ENCODE data around the gene PIP4P1. TPM values are rescaled to one million over a fixed set of nuclear protein-coding genes. Genes with fewer than 3 reads are reported as not detected.
A peak's percentile ranks its signal among the peaks of the same experiment; 100 is the strongest.

PIP4P1 gene
- total and polyA plus RNA-seq, 9 of the 15 experiments (the other 6 are each of a cell fraction or from before 2014, with no cell fraction given) = 5.3 to 20.9 (median 10.7) TPM

DNA sequence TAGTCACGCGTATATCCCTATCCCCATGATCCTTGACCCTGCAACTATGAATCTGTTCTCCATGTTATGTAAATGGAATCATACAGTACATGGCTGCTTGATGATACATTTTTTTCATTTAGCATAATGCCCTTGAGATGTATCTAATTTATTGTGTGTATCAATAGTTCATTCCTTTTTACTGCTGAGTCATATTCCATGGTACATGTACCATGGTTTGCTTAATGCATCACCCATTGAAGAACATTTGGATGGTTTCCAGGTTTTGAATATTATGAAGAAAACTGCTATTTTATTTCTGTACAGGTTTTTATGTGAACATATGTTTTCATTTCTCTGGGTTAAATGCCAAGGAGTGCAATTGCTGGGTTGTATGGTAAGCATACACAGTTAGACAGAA, 40.1 kb upstream of the PIP4P1 start:
- no TSS peak for BruUV-seq (replicated peaks)
- POLR2A ChIA-PET = no interaction called here
- intact Hi-C loops (cut with micrococcal nuclease) = no loop called here

More for the DNA sequence above, 40.1 kb upstream of the PIP4P1 start:
- Histone ChIP-seq H2AFZ (ENCODE audit: low read depth, low read length) (no peak overlapping the region), H4K20me1 (replicated peaks; ENCODE audit: control insufficient read depth, insufficient read depth, low read length) (no peaks in the 10 kb centered on the region), H3K9me3 (replicated peaks; ENCODE audit: control insufficient read depth, insufficient read depth, low read depth, low read length) (no peaks in the 10 kb centered on the region), H3K27ac (ENCODE audit: extremely low read depth, low read depth, low read length) (no peak overlapping the region), H3K79me2 (ENCODE audit: control insufficient read depth, insufficient read depth, low read length) (no peaks in the 10 kb centered on the region), H3K9me1 (ENCODE audit: control insufficient read depth, insufficient read depth, low read length) (no peaks in the 10 kb centered on the region), H3K27me3 (ENCODE audit: control insufficient read depth in 2 of 2, insufficient read depth in 2 of 2, low read length in 2 of 2) (no peaks in the 10 kb centered on the region), H3K36me3 (ENCODE audit: control insufficient read depth, insufficient read depth, low read length) (no peaks in the 10 kb centered on the region), H3K4me3 (no peak overlapping the region), H3K4me2 (ENCODE audit: insufficient read depth, low read length) (no peak overlapping the region), H3K4me1 (replicated peaks in 1 of 2; ENCODE audit: control insufficient read depth in 2 of 2, insufficient read depth in 2 of 2, low read length in 2 of 2) (peaks cover 0 to 5% of the 10 kb centered on the region in 2 experiments; a peak in 2 of 5 replicates), H3K9ac (ENCODE audit: insufficient read depth in 1 of 2, low read depth in 2 of 2, low read length in 2 of 2) (no peak overlapping the region)
- no peak for DNase-seq (ENCODE audit: extremely low read depth in 1 of 4, low spot score in 3 of 4)
- no peak for TF ChIP-seq PTTG1 (tag; IDR thresholded peaks at IDR 0.05; ENCODE audit: low read depth)
- TF ChIP-seq ARID1B (IDR thresholded peaks at IDR 0.05) = no peak
- peak; percentile 13; the same call in 1 of the 2 replicates for TF ChIP-seq ZNF316 (IDR thresholded peaks at IDR 0.05)
- TF ChIP-seq, protein P1, sequence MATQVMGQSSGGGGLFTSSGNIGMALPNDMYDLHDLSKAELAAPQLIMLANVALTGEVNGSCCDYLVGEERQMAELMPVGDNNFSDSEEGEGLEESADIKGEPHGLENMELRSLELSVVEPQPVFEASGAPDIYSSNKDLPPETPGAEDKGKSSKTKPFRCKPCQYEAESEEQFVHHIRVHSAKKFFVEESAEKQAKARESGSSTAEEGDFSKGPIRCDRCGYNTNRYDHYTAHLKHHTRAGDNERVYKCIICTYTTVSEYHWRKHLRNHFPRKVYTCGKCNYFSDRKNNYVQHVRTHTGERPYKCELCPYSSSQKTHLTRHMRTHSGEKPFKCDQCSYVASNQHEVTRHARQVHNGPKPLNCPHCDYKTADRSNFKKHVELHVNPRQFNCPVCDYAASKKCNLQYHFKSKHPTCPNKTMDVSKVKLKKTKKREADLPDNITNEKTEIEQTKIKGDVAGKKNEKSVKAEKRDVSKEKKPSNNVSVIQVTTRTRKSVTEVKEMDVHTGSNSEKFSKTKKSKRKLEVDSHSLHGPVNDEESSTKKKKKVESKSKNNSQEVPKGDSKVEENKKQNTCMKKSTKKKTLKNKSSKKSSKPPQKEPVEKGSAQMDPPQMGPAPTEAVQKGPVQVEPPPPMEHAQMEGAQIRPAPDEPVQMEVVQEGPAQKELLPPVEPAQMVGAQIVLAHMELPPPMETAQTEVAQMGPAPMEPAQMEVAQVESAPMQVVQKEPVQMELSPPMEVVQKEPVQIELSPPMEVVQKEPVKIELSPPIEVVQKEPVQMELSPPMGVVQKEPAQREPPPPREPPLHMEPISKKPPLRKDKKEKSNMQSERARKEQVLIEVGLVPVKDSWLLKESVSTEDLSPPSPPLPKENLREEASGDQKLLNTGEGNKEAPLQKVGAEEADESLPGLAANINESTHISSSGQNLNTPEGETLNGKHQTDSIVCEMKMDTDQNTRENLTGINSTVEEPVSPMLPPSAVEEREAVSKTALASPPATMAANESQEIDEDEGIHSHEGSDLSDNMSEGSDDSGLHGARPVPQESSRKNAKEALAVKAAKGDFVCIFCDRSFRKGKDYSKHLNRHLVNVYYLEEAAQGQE (IDR thresholded peaks at IDR 0.05; ENCODE audit: borderline replicate concordance) = no peak
- TF ChIP-seq, protein P1 (CRISPR knock-in tag; IDR thresholded peaks at IDR 0.05; ENCODE audit: low read depth) = no peak
- TF ChIP-seq MAFG (tag; conservative IDR thresholded peaks at IDR 0.05) = 0 out of 2 replicates have a peak, but pooled peaks have one; percentile 21
- 0 out of 2 replicates have a peak, but pooled peaks have one; percentile 9 for TF ChIP-seq NFIC (IDR thresholded peaks at IDR 0.05)
- TF ChIP-seq ZNF766 (CRISPR knock-in tag; conservative IDR thresholded peaks at IDR 0.05) = no peak
- no peak for TF ChIP-seq ZNF699 (CRISPR knock-in tag; IDR thresholded peaks at IDR 0.05; ENCODE audit: insufficient replicate concordance)
- in situ Hi-C loops (cut with MboI) = no loop called here
- ATAC-seq = no peak
- no peak for FAIRE-seq
- CTCF ChIA-PET (ENCODE audit: low intra/inter-chr PET ratio) = no interaction called here
- 94% methylated on average over 2 of the region's 2 CpGs for WGBS (ENCODE audit: insufficient coverage, low coverage, missing lambda C conversion rate)
